Neutrophil (primary cell): ENCODE results near the gene FAT1.

ENCODE experiments used
- H3K27ac ChIP-seq: fragments of 200-600 bp; sonication (generic); 2 replicates; pipeline ENCODE4 v1.5.1; 2016; ENCODE audit warnings: mild to moderate bottlenecking, moderate library complexity
- H3K27me3 ChIP-seq: fragments of 200-600 bp; sonication (generic); 2 replicates; pipeline ENCODE4 v1.6.0; 2016; ENCODE audit warnings: mild to moderate bottlenecking
- H3K36me3 ChIP-seq: fragments of 200-600 bp; sonication (generic); 2 replicates; pipeline ENCODE4 v1.5.1; 2017
- H3K4me1 ChIP-seq, 2 experiments: fragments of 200-600 bp in 1 of 2; sonication (generic) in 1 of 2; 1 replicate in 1 of 2; 2 replicates in 1 of 2; pipeline versions ENCODE4 v1.5.1 to v1.6.1; 2013 to 2016; ENCODE audit warnings: low read depth in 1 of 2, low read length in 1 of 2, mild to moderate bottlenecking in 1 of 2, moderate library complexity in 1 of 2; ENCODE audit not compliant: control insufficient read depth in 1 of 2, insufficient read depth in 1 of 2
- H3K4me3 ChIP-seq, 2 experiments: fragments of 200-600 bp in 1 of 2; sonication (generic) in 1 of 2; 1 replicate in 1 of 2; 2 replicates in 1 of 2; pipeline ENCODE4 v1.5.1; 2013 to 2016; ENCODE audit warnings: low read depth in 1 of 2, low read length in 1 of 2, mild to moderate bottlenecking in 1 of 2, moderate library complexity in 1 of 2
- H3K9me3 ChIP-seq: fragments of 200-600 bp; sonication (generic); 2 replicates; pipeline ENCODE4 v1.5.1; 2016
- CTCF ChIP-seq: fragments of 200-600 bp; sonication (generic); IDR thresholded peaks from 2 replicates; pipeline ENCODE4 v1.5.1; 2016; ENCODE audit warnings: antibody characterized with exemption

FAT1 gene

GRCh38 chr4:186726426-186727168, 2.9 kb upstream of the FAT1 start:
- no peak overlapping the region for H3K27ac ChIP-seq
- no peak overlapping the region for H3K4me3 ChIP-seq
- no peaks in the 10 kb centered on the region for H3K36me3 ChIP-seq
- H3K4me1 ChIP-seq = no peaks in the 10 kb centered on the region
- H3K9me3 ChIP-seq = no peaks in the 10 kb centered on the region
- H3K27me3 ChIP-seq = peaks cover 78% of the 10 kb centered on the region
- TF ChIP-seq CTCF = no peak

GRCh38 chr4:186725469-186726425, 2.1 kb upstream of the FAT1 start:
- no peak overlapping the region for H3K27ac ChIP-seq
- H3K4me1 ChIP-seq = no peaks in the 10 kb centered on the region
- no peaks in the 10 kb centered on the region for H3K9me3 ChIP-seq
- peaks cover 87% of the 10 kb centered on the region for H3K27me3 ChIP-seq
- no peak overlapping the region for H3K4me3 ChIP-seq
- H3K36me3 ChIP-seq = no peaks in the 10 kb centered on the region
- TF ChIP-seq CTCF = no peak

GRCh38 chr4:186724864-186725468, 1.3 kb upstream of the FAT1 start:
- Histone ChIP-seq H3K4me1 (no peaks in the 10 kb centered on the region), H3K27ac (no peak overlapping the region), H3K4me3 (no peak overlapping the region)

DNA sequence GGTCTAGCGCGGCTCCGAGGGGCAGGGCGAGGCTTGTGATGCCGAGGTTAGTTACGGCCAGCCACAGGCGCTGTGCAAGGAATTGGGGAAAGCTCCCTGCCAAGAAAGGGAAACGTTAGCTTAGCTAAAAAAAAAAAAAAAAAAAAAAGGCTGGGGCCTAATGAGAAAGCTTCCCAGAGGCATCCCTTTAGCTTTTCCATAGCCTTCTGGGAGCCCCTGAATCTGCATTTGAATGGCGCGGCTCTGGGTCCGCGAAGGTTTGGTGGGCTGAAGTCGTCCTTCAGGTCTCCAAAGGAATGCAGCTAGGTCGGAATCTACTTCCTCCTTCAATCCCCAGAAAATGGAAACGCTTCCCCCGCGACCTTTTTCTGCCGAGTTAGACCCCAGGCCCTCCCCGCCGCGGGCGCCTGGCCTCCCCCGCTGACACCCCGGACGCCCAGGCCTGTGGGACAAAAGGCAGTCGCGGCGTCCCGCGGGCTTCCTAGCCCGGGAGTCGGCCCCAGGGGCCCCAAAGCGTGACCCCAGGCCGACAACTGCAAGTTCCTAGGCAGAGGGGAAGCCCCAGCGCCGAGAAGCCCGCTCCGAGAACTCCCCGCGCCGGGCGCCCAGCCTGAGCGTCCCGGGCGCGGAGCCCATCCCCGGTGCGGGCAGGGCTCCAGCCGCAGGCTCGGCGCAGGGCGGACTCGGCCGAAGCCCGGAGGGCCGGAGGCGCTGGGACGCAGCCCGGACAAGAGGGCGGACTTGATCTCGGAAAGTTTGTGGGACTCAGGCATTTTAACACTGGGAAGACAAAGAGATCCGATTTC, 605 bp upstream of the FAT1 start:
- Histone ChIP-seq H3K4me1 (no peaks in the 10 kb centered on the region), H3K27me3 (peaks cover 85% of the 10 kb centered on the region), H3K4me3 (no peak overlapping the region), H3K36me3 (no peaks in the 10 kb centered on the region), H3K9me3 (no peaks in the 10 kb centered on the region), H3K27ac (no peak overlapping the region)
- no peak for TF ChIP-seq CTCF

More at GRCh38 chr4:186724864-186725468, 1.3 kb upstream of the FAT1 start:
- Histone ChIP-seq H3K9me3 (no peaks in the 10 kb centered on the region), H3K27me3 (peaks cover 87% of the 10 kb centered on the region), H3K36me3 (no peaks in the 10 kb centered on the region)
- TF ChIP-seq CTCF = no peak

GRCh38 chr4:186722796-186723291, 812 bp downstream of the FAT1 start:
- Histone ChIP-seq H3K4me3 (no peak overlapping the region), H3K36me3 (no peaks in the 10 kb centered on the region), H3K27me3 (peaks cover 71% of the 10 kb centered on the region), H3K27ac (no peak overlapping the region), H3K4me1 (no peaks in the 10 kb centered on the region), H3K9me3 (no peaks in the 10 kb centered on the region)
- TF ChIP-seq CTCF = no peak
